HFFc6 (cell line): ENCODE data around the gene CATSPERZ. TPM values are rescaled to one million over a fixed set of nuclear protein-coding genes. Genes with fewer than 3 reads are reported as not detected.

Experiments used
- DNase-seq: peaks from one replicate; pipeline ENCODE4 v3.0.0-alpha.2; 2018
- H3K27ac Mint-ChIP-seq: 2 replicates; pipeline ENCODE4 v1.8.0; 2020; ENCODE audit warnings: mild to moderate bottlenecking, mixed read lengths
- H3K27me3 Mint-ChIP-seq: 2 replicates; pipeline ENCODE4 v1.8.0; 2021; ENCODE audit warnings: mild to moderate bottlenecking, moderate library complexity, mixed read lengths; ENCODE audit not compliant: insufficient read depth
- H3K36me3 Mint-ChIP-seq: 2 replicates; pipeline ENCODE4 v1.8.0; 2021; ENCODE audit warnings: low read depth, mixed read lengths
- H3K4me1 Mint-ChIP-seq: 2 replicates; pipeline ENCODE4 v1.8.0; 2020; ENCODE audit warnings: low read depth, mixed read lengths
- H3K4me3 Mint-ChIP-seq: 2 replicates; pipeline ENCODE4 v1.8.0; 2020; ENCODE audit warnings: mild to moderate bottlenecking, moderate library complexity, mixed read lengths
- H3K9me3 Mint-ChIP-seq: 2 replicates; pipeline ENCODE4 v1.8.0; 2020; ENCODE audit warnings: mild to moderate bottlenecking, mixed read lengths
- CTCF ChIP-seq: fragments of 200-600 bp; sonication (generic); IDR thresholded peaks from 2 replicates; pipeline ENCODE4 v1.5.0; 2021; ENCODE audit warnings: antibody characterized with exemption, mild to moderate bottlenecking
- microRNA-seq: library from miRNA; unstranded; fragments of <30 nt; microRNA quantifications from one replicate; pipeline ENCODE4, GENCODE V29; 2019
- total RNA-seq, 6 experiments: library from RNA; stranded (reverse); fragmentation: NEBNext Ultra II Directional; extraction: Animal tissue kit (Norgen Biotek cat#: 25700); gene quantifications; 2 replicates in 1 of 6; 3 replicates in 5 of 6; pipeline ENCODE4 v1.2.3, GENCODE V29; 2021

The CATSPERZ gene
- total RNA-seq, 6 experiments from 2014 or later: 0.31 TPM; not detected in 5

GRCh38 chr11:64353715-64354506, 53.8 kb downstream of the CATSPERZ start:
- no peak overlapping the region for H3K4me3 Mint-ChIP-seq
- no peak for TF ChIP-seq CTCF
- DNase-seq: no peak
- no peaks in the 10 kb centered on the region for H3K36me3 Mint-ChIP-seq
- peaks cover 2% of the 10 kb centered on the region; the same call in 1 of the 2 replicates for H3K27me3 Mint-ChIP-seq
- H3K4me1 Mint-ChIP-seq: peaks cover 22% of the 10 kb centered on the region
- no peak overlapping the region for H3K27ac Mint-ChIP-seq
- no peaks in the 10 kb centered on the region for H3K9me3 Mint-ChIP-seq

Small RNA genes within 50 kb of the gene (microRNA-seq; reads per million reads assigned to microRNA genes)
- gene MIR7155: not detected

Other genes starting within 250 kb of the CATSPERZ start
- 10 to 100 TPM; 11.8 to 17.0 (median 13.1) TPM for gene MACROD1, start 134.2 kb upstream of the CATSPERZ start, total RNA-seq
- gene STIP1, start 114.2 kb upstream of the CATSPERZ start, total RNA-seq: 100 to 1,000 TPM; 203 to 259 (median 210) TPM
- 1 to 10 TPM; 1.2 to 2.8 (median 1.7) TPM for gene FERMT3, start 93.6 kb upstream of the CATSPERZ start, total RNA-seq
- 10 to 100 TPM; 32.6 to 41.1 (median 39.7) TPM for gene TRPT1, start 74.2 kb upstream of the CATSPERZ start, total RNA-seq
- gene NUDT22, start 74.1 kb upstream of the CATSPERZ start, total RNA-seq: 10 to 100 TPM; 46.6 to 57.7 (median 53.7) TPM
- gene DNAJC4, start 69.8 kb upstream of the CATSPERZ start, total RNA-seq: 10 to 100 TPM; 21.7 to 29.5 (median 23.2) TPM
- gene VEGFB, start 65.8 kb upstream of the CATSPERZ start, total RNA-seq: 10 to 100 TPM; 65.1 to 80.6 (median 71.2) TPM
- gene FKBP2, start 59.3 kb upstream of the CATSPERZ start, total RNA-seq: 10 to 100 TPM; 54.1 to 95.6 (median 73.1) TPM
- gene PPP1R14B, start 53.4 kb upstream of the CATSPERZ start, total RNA-seq: 100 to 1,000 TPM; 386 to 478 (median 429) TPM
- 10 to 100 TPM; 48.1 to 58.0 (median 51.8) TPM for gene PLCB3, start 48.8 kb upstream of the CATSPERZ start, total RNA-seq
- gene BAD, start 15.7 kb upstream of the CATSPERZ start, total RNA-seq: 10 to 100 TPM; 65.9 to 75.0 (median 68.8) TPM
- 10 to 100 TPM; 27.9 to 42.1 (median 34.7) TPM for gene GPR137, start 14.5 kb upstream of the CATSPERZ start, total RNA-seq
- under 1 TPM in 1 of 6 experiments, not detected in 5; 0.14 TPM for gene KCNK4, start 9.1 kb upstream of the CATSPERZ start, total RNA-seq
- 10 to 100 TPM; 18.9 to 25.0 (median 21.7) TPM for gene ESRRA, start 5.2 kb downstream of the CATSPERZ start, total RNA-seq
- 100 to 1,000 TPM; 246 to 269 (median 261) TPM for gene TRMT112, start 17.2 kb downstream of the CATSPERZ start, total RNA-seq
- gene PRDX5, start 17.8 kb downstream of the CATSPERZ start, total RNA-seq: 100 to 1,000 TPM; 161 to 207 (median 186) TPM
- 1 to 10 TPM in 4 of 6 experiments, under 1 TPM in 2; 0.45 to 1.9 (median 1.7) TPM for gene CCDC88B, start 39.8 kb downstream of the CATSPERZ start, total RNA-seq
- 10 to 100 TPM; 42.9 to 63.4 (median 56.6) TPM for gene RPS6KA4, start 58.8 kb downstream of the CATSPERZ start, total RNA-seq